Measurements from ENCODE around the gene FABP6.
"Not testable (repeated sequence)": the region's sequence is repeated elsewhere in the genome, so short reads cannot be mapped to it uniquely, and the experiment has no call there.

Gene FABP6

DNA sequence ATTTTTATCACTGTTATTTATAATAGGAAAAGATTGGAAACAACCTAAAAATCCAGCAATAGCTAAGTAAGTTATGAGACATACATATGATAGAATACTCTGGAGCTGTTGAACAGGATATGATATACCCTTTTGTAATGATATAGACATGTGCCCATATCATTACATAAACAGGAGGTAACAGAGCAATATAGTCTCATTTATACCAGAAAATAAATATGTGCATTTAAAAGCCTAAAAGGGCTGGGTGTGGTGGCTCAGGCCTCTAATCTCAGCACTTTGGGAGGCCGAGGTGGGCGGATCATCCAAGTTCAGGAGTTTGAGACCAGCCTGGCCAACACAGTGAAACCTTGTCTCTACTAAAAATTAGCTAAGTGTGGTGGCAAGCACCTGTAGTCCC, 2.3 kb upstream of the FABP6 start:
- no peak for DNase-seq

- no peak for DNase-seq
These were observed 1.6 kb downstream of the FABP6 start for GRCh38 chr5:160230686-160231527.

GRCh38 chr5:160231783-160232342, 2.6 kb downstream of the FABP6 start:
- DNase-seq = no peak

DNA sequence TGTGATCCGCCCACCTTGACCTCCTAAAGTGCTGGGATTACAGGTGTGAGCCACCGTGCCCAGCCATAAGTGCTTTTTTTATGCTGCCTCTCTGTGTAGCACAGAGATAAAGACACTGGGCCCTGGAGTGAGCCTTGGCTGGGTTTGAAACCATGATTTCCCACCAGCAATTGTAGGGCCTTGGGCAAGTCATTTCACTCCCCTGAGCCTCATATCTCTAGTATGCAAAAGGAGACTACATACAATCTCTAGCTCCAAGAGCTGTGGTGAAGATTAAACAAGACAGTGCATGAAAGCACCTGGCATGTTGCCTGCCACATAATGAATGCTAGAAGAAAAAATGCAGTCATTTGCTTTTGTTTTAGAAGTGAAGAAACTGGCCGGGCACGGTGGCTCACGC, 3.9 kb downstream of the FABP6 start:
- DNase-seq = no peak

GRCh38 chr5:160235731-160236130, 6.4 kb downstream of the FABP6 start:
- no peak for DNase-seq

- DNase-seq = no peak
These were observed 8.3 kb downstream of the FABP6 start for GRCh38 chr5:160237571-160238093.

- DNase-seq = no peak
These were observed 11.0 kb downstream of the FABP6 start for GRCh38 chr5:160240350-160240749.

DNA sequence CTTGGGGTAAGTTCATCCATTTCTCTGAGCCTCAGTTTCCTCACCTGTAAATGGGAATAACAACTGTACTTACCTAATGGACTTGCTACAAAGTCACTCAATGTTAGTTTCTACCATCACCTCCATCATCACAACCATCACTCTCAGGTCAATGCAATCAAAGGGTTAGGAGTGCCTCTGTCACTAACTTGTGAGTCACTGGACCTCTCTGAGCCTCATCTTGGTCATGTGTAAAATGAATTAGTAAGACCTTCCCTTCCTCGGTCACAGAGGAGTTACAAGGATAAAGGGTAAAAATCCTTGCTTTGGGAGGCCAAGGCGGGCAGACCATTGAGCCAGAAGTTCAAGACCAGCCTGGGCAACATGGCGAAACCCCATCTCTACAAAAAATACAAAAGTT, 12.8 kb downstream of the FABP6 start:
- no peak for DNase-seq

- DNase-seq = no peak
These were observed 16.3 kb downstream of the FABP6 start for GRCh38 chr5:160245506-160246086.

DNA sequence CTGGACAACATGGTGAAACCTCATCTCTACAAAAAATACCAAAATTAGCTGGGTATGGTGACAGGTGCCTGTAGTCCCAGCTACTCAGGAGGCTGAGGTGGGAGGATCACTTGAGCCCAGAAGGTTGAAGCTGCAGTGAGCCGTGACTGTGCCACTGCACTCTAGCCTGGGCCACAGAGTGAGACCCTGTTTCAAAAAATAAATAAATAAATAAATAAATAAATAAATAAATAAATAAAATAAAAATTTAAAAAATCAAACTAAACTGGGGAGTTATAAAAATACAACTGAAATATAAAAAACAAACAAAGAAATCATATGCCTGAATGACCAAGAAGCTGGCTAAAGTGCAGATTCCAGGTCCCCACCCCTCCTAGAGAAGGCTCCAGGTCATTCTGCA, 20.3 kb downstream of the FABP6 start:
- DNase-seq = not testable (repeated sequence)

- no peak for DNase-seq
These were observed 20.9 kb downstream of the FABP6 start for GRCh38 chr5:160250226-160250625.

- DNase-seq = no peak
These were observed 21.5 kb downstream of the FABP6 start for GRCh38 chr5:160250826-160251225.

DNA sequence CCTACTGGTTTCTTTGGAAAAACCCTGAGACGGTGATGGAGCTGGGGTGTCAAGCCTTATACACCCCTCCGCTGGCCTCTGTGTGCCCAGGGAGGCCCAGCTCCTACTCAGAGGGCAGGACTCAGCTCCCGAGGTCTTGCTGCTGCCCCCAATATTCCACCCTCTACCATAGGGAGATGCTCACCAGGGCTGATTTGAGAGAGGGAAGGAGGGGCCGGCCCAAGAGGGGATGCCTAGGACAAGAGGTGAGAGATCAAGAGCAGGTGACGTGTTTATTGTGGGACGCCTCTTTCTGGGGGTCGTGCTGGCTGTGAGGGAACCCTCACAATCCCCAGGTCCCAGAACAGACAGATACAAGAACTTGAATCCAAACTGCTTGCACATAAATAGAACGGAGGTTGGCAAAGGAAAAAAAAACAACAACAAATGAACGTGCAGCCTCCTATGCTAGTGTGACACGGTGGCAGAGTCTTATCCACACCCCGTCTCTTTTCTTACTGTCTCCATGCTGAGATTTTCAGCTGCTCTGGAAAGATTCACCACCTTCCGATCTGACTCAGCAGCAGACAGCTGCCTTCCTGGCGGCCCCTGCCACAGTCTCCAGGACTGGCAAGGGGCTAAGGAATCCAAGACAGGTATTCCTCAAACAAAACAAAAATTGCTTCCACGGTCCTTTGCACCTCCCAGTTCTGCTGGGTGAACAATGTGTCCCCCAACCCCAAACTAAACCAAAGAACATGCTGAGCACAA, 22.3 kb downstream of the FABP6 start:
- no peak for DNase-seq

GRCh38 chr5:160252916-160253315, 23.6 kb downstream of the FABP6 start:
- DNase-seq = no peak

GRCh38 chr5:160253441-160253840, 24.1 kb downstream of the FABP6 start:
- no peak for DNase-seq

GRCh38 chr5:160254706-160255105, 25.4 kb downstream of the FABP6 start:
- no peak for DNase-seq

- no peak for DNase-seq
These were observed 30.0 kb downstream of the FABP6 start for GRCh38 chr5:160259341-160259740.

DNA sequence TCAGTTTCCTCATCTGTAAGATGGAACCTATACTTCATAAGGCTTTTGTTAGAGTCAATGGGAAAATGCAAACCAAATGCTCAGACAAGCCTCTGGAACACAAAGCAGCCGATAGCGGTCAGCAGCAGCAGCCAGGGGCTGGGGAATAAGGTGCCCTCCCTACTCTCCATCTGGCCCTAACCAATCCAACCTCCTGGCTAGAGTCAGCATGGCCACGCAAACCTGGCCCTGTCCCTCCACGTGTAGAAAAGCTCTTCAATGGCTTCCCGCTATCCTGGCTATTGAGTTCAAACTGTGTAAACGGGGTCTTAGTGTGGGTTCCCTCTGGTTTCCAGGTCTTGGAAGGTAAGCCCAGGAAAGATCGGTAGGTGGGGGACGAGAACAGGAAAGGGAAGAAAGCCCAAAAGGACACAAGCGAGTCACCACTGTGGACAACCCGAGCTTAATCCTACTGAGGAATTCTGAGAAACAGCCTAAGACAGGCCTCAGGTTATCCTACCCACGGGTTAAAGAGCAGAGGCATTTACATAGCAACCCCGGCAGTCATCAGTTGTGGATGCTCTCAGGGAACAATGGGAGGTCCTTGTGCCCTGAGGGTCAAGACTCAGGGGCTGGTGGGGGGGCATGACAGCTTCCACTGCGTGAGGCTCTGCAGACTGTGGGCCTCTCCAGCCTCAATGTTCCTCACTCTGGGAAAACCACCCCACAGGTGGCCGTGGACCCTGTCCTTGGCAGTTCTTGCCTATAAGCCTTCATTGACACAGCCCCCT, 30.9 kb downstream of the FABP6 start:
- no peak for DNase-seq

DNA sequence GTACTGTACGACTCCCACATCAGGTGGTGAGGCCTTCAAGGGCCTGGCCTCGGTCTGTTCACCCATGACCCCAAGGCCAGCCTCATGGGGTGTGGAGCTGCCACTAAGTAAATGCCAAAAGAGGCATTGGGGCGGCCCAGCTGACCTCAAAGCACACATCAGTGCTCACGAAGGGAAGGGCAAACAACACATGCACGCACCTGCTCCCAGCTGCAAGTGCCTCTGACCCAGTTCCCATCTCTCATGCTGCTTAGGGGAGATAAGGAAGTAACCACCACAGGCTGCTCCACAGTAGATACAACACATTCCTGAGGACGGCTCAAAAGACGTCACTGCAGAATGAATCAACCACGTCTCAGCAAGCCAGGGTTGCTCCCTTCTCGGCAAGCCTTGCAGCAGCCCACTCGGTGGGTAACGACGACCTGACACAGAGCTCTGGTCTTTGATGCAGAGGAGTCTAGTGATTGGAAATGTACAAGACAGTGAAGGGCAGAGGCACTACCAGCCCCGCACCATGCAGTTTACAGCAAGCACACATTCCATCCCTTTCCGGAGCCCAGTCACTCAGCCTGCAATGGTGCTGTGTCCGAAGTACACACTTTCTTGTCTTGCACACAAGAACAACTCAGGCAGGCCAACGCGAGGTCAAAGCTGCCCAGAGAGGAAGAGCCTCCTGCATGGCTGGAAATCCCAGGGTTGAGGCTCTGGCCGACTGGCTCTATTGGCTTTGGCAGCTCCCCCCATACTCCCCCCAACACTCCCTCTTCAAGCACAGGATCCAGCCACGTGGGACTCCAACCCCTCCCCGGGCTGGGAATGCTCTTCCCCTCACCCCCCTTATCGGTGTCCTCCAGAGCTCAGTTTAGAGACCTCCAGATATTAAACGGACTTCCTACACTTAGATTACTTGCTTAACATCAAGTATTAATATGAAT, 31.8 kb downstream of the FABP6 start:
- no peak for DNase-seq

GRCh38 chr5:160262151-160263074, 33.1 kb downstream of the FABP6 start:
- no peak for DNase-seq

Data from right forelimb (tissue), 1 donor.